ENCODE results near the gene RTN4IP1. TPM values are rescaled to one million over a fixed set of nuclear protein-coding genes. Genes with fewer than 3 reads are reported as not detected.
"Not testable (repeated sequence)": the region's sequence is repeated elsewhere in the genome, so short reads cannot be mapped to it uniquely, and the experiment has no call there.

RTN4IP1 gene
- total RNA-seq, 2 donors from 2014 or later = 4.5 to 4.9 TPM

- no peak overlapping the region for H3K4me3 ChIP-seq
- no peak for TF ChIP-seq POLR2AphosphoS5 (IDR thresholded peaks at IDR 0.05)
- no peak for TF ChIP-seq CTCF (IDR thresholded peaks at IDR 0.05)
- TF ChIP-seq POLR2A (IDR thresholded peaks at IDR 0.05) = no peak
- no peaks in the 10 kb centered on the region for H3K4me1 ChIP-seq (replicated peaks)
- DNase-seq (ENCODE audit: low spot score) = no peak
- H3K36me3 ChIP-seq = no peaks in the 10 kb centered on the region
- 64% methylated on average over 7 of the region's 7 CpGs for WGBS
- H3K9me3 ChIP-seq = no peaks in the 10 kb centered on the region
- H3K27me3 ChIP-seq (replicated peaks; ENCODE audit: insufficient read depth) = no peaks in the 10 kb centered on the region
- H3K27ac ChIP-seq = peak overlapping the region; percentile 67 to 70
- intact Hi-C loops (cut with DNase I) = loop anchor here (10.0 kb wide), 1 partner anchor 1136 kb away; no protein-coding TSS in a partner anchor
Observed at GRCh38 chr6:106560996-106561685, 68.2 kb downstream of the RTN4IP1 start.

DNA sequence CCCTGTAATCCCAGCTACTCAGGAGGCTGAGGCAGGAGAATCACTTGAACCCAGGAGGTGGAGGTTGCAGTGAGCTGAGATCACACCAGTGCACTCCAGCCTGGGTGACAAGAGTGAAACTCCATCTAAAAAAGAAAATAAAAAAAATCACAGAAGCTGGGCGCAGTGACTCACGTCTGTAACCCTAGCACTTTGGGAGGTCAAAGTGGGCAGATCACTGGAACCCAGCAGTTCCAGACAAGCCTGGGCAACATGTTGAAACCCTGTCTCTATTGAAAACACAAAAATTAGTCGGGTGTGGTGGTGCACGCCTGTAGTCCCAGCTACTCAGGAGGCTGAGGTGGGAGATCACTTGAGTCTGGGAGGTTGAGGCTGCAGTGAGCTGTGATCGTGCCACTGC is 69.6 kb downstream of the RTN4IP1 start:
- H3K4me3 ChIP-seq; H3K36me3 ChIP-seq; H3K9me3 ChIP-seq; DNase-seq (ENCODE audit: low spot score); H3K4me1 ChIP-seq (replicated peaks); H3K27ac ChIP-seq; H3K27me3 ChIP-seq (replicated peaks; ENCODE audit: insufficient read depth): not testable (repeated sequence)
- 82% methylated on average over 5 of the region's 5 CpGs for WGBS
- intact Hi-C loops (cut with DNase I) = loop anchor here (10.0 kb wide), 1 partner anchor 1135 kb away; no protein-coding TSS in a partner anchor

DNA sequence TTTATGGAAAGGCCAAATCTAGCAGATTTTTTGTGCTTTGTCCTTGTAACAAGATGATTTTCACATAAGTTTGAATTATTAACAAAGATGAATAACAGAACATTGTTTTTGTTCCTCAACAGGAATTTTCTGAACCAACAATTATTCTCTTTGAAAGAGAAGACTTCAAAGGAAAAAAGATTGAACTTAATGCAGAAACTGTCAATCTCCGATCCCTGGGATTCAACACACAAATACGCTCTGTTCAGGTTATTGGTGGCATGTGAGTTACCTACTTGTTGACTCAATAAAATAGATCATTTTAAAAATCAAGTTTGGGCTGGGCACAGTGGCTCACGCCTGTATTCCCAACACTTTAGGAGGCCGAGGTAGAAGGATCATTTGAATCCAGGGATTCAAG is 70.9 kb downstream of the RTN4IP1 start:
- Histone ChIP-seq H3K4me3 (no peak overlapping the region), H3K4me1 (replicated peaks) (no peaks in the 10 kb centered on the region), H3K27ac (no peak overlapping the region), H3K36me3 (no peaks in the 10 kb centered on the region), H3K9me3 (no peaks in the 10 kb centered on the region), H3K27me3 (replicated peaks; ENCODE audit: insufficient read depth) (no peaks in the 10 kb centered on the region)
- WGBS = 80% methylated on average over 4 of the region's 4 CpGs
- intact Hi-C loops (cut with DNase I) = no loop called here
- no peak for DNase-seq (ENCODE audit: low spot score)
- TF ChIP-seq POLR2A (IDR thresholded peaks at IDR 0.05) (no peak), POLR2AphosphoS5 (IDR thresholded peaks at IDR 0.05) (no peak), CTCF (IDR thresholded peaks at IDR 0.05) (no peak)

DNA sequence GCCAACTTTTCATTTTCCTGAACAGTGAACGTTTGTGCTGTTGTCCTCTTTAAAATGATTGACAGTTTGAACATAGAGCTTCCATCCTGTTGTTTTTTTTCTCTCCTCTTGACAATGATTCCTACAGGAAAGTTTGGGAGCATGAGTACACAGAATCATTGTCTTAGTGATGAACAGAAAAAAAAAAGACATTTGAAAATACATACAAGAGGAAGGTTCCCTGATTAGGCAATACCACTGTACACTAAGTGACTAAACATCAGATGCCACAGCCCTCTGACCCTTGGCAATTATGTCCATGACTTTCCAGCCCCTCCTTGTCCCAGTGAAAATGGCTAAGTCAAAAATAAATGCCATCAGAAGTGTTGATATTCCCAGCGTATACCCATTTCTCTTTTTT is 71.5 kb downstream of the RTN4IP1 start:
- intact Hi-C loops (cut with DNase I) = no loop called here
- DNase-seq (ENCODE audit: low spot score) = no peak
- WGBS = 58% methylated on average over 2 of the region's 2 CpGs
- no peak overlapping the region for H3K4me3 ChIP-seq
- no peaks in the 10 kb centered on the region for H3K36me3 ChIP-seq
- no peaks in the 10 kb centered on the region for H3K4me1 ChIP-seq (replicated peaks)
- TF ChIP-seq POLR2A (IDR thresholded peaks at IDR 0.05) = no peak
- H3K27me3 ChIP-seq (replicated peaks; ENCODE audit: insufficient read depth) = no peaks in the 10 kb centered on the region
- no peaks in the 10 kb centered on the region for H3K9me3 ChIP-seq
- no peak overlapping the region for H3K27ac ChIP-seq

DNA sequence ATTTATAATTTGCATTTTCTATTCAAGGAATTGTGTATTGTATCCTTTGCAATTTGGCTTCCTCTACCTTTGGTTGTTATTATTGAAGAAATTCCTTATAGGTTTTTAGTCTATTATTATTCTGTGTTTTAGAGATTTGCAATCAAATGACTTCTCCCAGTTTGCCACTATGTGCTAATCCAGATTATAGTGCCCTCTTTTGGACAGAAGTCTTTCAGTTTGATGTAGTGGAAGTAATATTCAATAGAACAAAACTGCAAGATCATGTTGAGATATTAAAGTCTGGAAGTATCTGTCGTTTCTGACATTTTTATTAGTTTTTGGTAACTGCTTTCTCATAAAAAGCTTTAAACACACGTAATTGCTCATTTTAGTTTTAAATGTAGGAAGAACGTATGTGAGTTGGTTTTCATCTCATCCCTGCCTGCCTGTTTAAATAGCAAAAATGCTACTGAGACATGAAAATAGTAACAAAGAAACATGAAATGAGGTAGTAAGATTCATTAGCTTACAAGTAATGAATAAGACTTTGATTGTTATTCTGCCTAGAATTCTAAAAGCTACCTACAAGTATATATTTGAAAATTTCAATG is 72.8 kb downstream of the RTN4IP1 start:
- no peaks in the 10 kb centered on the region for H3K4me1 ChIP-seq (replicated peaks)
- H3K27ac ChIP-seq = no peak overlapping the region
- no peak overlapping the region for H3K4me3 ChIP-seq
- H3K27me3 ChIP-seq (replicated peaks; ENCODE audit: insufficient read depth) = no peaks in the 10 kb centered on the region
- H3K9me3 ChIP-seq = no peaks in the 10 kb centered on the region
- intact Hi-C loops (cut with DNase I) = no loop called here
- DNase-seq (ENCODE audit: low spot score) = no peak
- H3K36me3 ChIP-seq = no peaks in the 10 kb centered on the region
- WGBS = 14% methylated on average over 3 of the region's 3 CpGs
- TF ChIP-seq POLR2AphosphoS5 (IDR thresholded peaks at IDR 0.05) (no peak), CTCF (IDR thresholded peaks at IDR 0.05) (peak in 3 of 4 experiments; percentile 29 to 57 (median 49)), POLR2A (IDR thresholded peaks at IDR 0.05) (no peak)

GRCh38 chr6:106555767-106556166 is 73.5 kb downstream of the RTN4IP1 start:
- Histone ChIP-seq H3K36me3 (no peaks in the 10 kb centered on the region), H3K4me1 (replicated peaks) (no peaks in the 10 kb centered on the region), H3K27ac (no peak overlapping the region), H3K27me3 (replicated peaks; ENCODE audit: insufficient read depth) (no peaks in the 10 kb centered on the region), H3K4me3 (no peak overlapping the region), H3K9me3 (no peaks in the 10 kb centered on the region)
- no peak for DNase-seq (ENCODE audit: low spot score)
- intact Hi-C loops (cut with DNase I) = no loop called here
- TF ChIP-seq POLR2A (IDR thresholded peaks at IDR 0.05) (no peak), POLR2AphosphoS5 (IDR thresholded peaks at IDR 0.05) (peak; percentile 28), CTCF (IDR thresholded peaks at IDR 0.05) (no peak)
- WGBS = 58% methylated on average over 5 of the region's 5 CpGs

Measured in prostate gland (tissue), 2 donors.